GM23338 (cell line): Measurements from ENCODE around the gene NAPA. TPM values are rescaled to one million over a fixed set of nuclear protein-coding genes. Genes with fewer than 3 reads are reported as not detected.

Experiments used
- ATAC-seq: fragments of 200-7000 bp; cut with Tn5 transposase; 3 replicates; pipeline ENCODE4 v1.9.1; 2020
- DNase-seq: peaks from one replicate; pipeline ENCODE4 v3.0.0-alpha.2; 2015; ENCODE audit warnings: low spot score
- H2AFZ ChIP-seq: fragments of 200-600 bp; sonication (generic); 2 replicates; pipeline ENCODE4 v1.8.0; 2016; ENCODE audit warnings: antibody characterized with exemption, mild to moderate bottlenecking, moderate library complexity
- H3F3A ChIP-seq: fragments of 200-600 bp; sonication (generic); replicated peaks from 2 replicates; pipeline ENCODE4 v1.8.0; 2017; ENCODE audit warnings: antibody characterized with exemption, mixed run types, low read depth
- H3K27ac ChIP-seq: fragments of 200-600 bp; sonication (generic); 2 replicates; pipeline ENCODE4 v1.6.1; 2016; ENCODE audit warnings: low read depth
- H3K27me3 ChIP-seq: fragments of 200-600 bp; sonication (generic); 2 replicates; pipeline ENCODE4 v1.8.0; 2016; ENCODE audit warnings: mild to moderate bottlenecking, mixed run types, moderate library complexity; ENCODE audit not compliant: insufficient read depth
- H3K36me3 ChIP-seq: fragments of 200-600 bp; sonication (generic); 2 replicates; pipeline ENCODE4 v1.8.0; 2016; ENCODE audit warnings: mild to moderate bottlenecking; ENCODE audit not compliant: insufficient read depth
- H3K4me1 ChIP-seq: fragments of 200-600 bp; sonication (generic); 2 replicates; pipeline ENCODE4 v1.8.0; 2016; ENCODE audit warnings: mild to moderate bottlenecking, moderate library complexity; ENCODE audit not compliant: insufficient read depth
- H3K4me2 ChIP-seq: fragments of 200-600 bp; sonication (generic); 2 replicates; pipeline ENCODE4 v1.7.1; 2017; ENCODE audit warnings: mixed run types
- H3K4me3 ChIP-seq: fragments of 200-600 bp; sonication (generic); 2 replicates; pipeline ENCODE4 v1.6.1; 2016; ENCODE audit warnings: mixed run types
- H3K79me2 ChIP-seq: fragments of 200-600 bp; sonication (generic); replicated peaks from 2 replicates; pipeline ENCODE4 v1.8.0; 2017; ENCODE audit warnings: mild to moderate bottlenecking; ENCODE audit not compliant: insufficient read depth
- H3K9me2 ChIP-seq: fragments of 200-600 bp; sonication (generic); 2 replicates; pipeline ENCODE4 v1.8.0; 2017; ENCODE audit not compliant: insufficient read depth
- H4K20me1 ChIP-seq: fragments of 200-600 bp; sonication (generic); replicated peaks from 2 replicates; pipeline ENCODE4 v1.8.0; 2017; ENCODE audit warnings: mild to moderate bottlenecking; ENCODE audit not compliant: insufficient read depth
- H3K27ac Mint-ChIP-seq: 2 replicates; pipeline ENCODE4 v1.8.0; 2020; ENCODE audit warnings: inconsistent platforms, mild to moderate bottlenecking, moderate library complexity, mixed read lengths
- H3K27me3 Mint-ChIP-seq: 3 replicates; pipeline ENCODE4 v1.8.0; 2022; ENCODE audit warnings: low read depth, mild to moderate bottlenecking, moderate library complexity, mixed read lengths, inconsistent platforms; ENCODE audit not compliant: insufficient read depth, poor library complexity
- H3K36me3 Mint-ChIP-seq: 3 replicates; pipeline ENCODE4 v1.8.0; 2021; ENCODE audit warnings: low read depth, mild to moderate bottlenecking, inconsistent platforms, moderate library complexity, mixed read lengths
- H3K4me1 Mint-ChIP-seq: 3 replicates; pipeline ENCODE4 v1.8.0; 2020; ENCODE audit warnings: mild to moderate bottlenecking, inconsistent platforms, mixed read lengths
- H3K4me3 Mint-ChIP-seq: 3 replicates; pipeline ENCODE4 v1.8.0; 2021; ENCODE audit warnings: moderate library complexity, mild to moderate bottlenecking, inconsistent platforms, mixed read lengths
- H3K9me3 Mint-ChIP-seq: 3 replicates; pipeline ENCODE4 v1.8.0; 2020; ENCODE audit warnings: moderate library complexity, mild to moderate bottlenecking, inconsistent platforms, mixed read lengths
- CREB1 ChIP-seq: fragments of 250-450 bp; sonication (Bioruptor Pico); IDR thresholded peaks from 2 replicates; pipeline ENCODE4 v1.5.0; 2020; ENCODE audit warnings: low read depth, mild to moderate bottlenecking, moderate library complexity
- EZH2 ChIP-seq: fragments of 200-600 bp; sonication (generic); IDR thresholded peaks from one replicate; pipeline ENCODE4 v1.8.0; 2017; ENCODE audit warnings: antibody characterized with exemption, mild to moderate bottlenecking, low read depth; ENCODE audit not compliant: unreplicated experiment
- EZH2phosphoT487 ChIP-seq: fragments of 200-600 bp; sonication (generic); IDR thresholded peaks from one replicate; pipeline ENCODE4 v1.8.1; 2018; ENCODE audit warnings: antibody characterized with exemption; ENCODE audit not compliant: unreplicated experiment
- JUNB ChIP-seq: IDR thresholded peaks from one replicate; pipeline ENCODE4 v1.6.1; 2016; ENCODE audit warnings: antibody characterized with exemption; ENCODE audit not compliant: unreplicated experiment
- NANOG ChIP-seq: IDR thresholded peaks from 2 replicates; pipeline ENCODE4 v1.6.1; 2016; ENCODE audit warnings: antibody characterized with exemption, borderline replicate concordance
- POLR2AphosphoS5 ChIP-seq: IDR thresholded peaks from 2 replicates; pipeline ENCODE4 v1.6.1; 2016; ENCODE audit warnings: antibody characterized with exemption, low read depth
- STAT1 ChIP-seq: IDR thresholded peaks from one replicate; pipeline ENCODE4 v1.6.1; 2016; ENCODE audit warnings: antibody characterized with exemption; ENCODE audit not compliant: unreplicated experiment
- ZNF114 ChIP-seq: fragments of 250-450 bp; sonication (Bioruptor Pico); IDR thresholded peaks from 2 replicates; pipeline ENCODE4 v1.5.0; 2020; ENCODE audit warnings: mild to moderate bottlenecking, moderate library complexity
- ZNF331 ChIP-seq: fragments of 250-450 bp; sonication (Bioruptor Pico); IDR thresholded peaks from 2 replicates; pipeline ENCODE4 v1.5.0; 2020; ENCODE audit warnings: low read depth, mild to moderate bottlenecking, moderate library complexity
- long read RNA-seq: library from polyadenylated mRNA; unstranded; transcript quantifications from one replicate; pipeline ENCODE4 v2.0.0, GENCODE V29; 2020; ENCODE audit not compliant: unreplicated experiment
- polyA plus RNA-seq: library from polyadenylated mRNA; unstranded; fragments of >200 nt; fragmentation: Nextera tagmentation; extraction: Ambion mirVana; gene quantifications from 2 replicates; pipeline ENCODE4 v1.2.1, GENCODE V29; 2016
- total RNA-seq: library from RNA; depleted of rRNA; stranded (reverse); fragments of >200 nt; shearing (Covaris generic); gene quantifications from 2 replicates; pipeline ENCODE4 v1.2.3, GENCODE V29; 2014; rRNA removed
- TF ChIP-seq, protein P1 (sequence below): IDR thresholded peaks from 2 replicates; pipeline ENCODE4 v1.6.1; 2016; ENCODE audit warnings: antibody characterized with exemption
- TF ChIP-seq, protein P2 (sequence below), 2 experiments: fragments of 200-600 bp in 1 of 2; sonication (generic) in 1 of 2; conservative IDR thresholded peaks; 2 replicates each; pipeline versions ENCODE4 v1.5.1 to v1.6.1; 2016 to 2017; ENCODE audit warnings: antibody characterized with exemption in 2 of 2, low read depth in 2 of 2, mild to moderate bottlenecking in 2 of 2, moderate library complexity in 1 of 2

Gene NAPA
- total RNA-seq (42.9 and 52.0 TPM in 2 replicates), polyA plus RNA-seq (72.1 and 74.3 TPM in 2 replicates)
- long read RNA-seq, transcript NAPA-201 (11 exons, 1,839 nt): major isoform, 40 of 50 reads
- long read RNA-seq, partial matches to known transcripts: 2 of 50 reads
- long read RNA-seq, other reads (novel, unspliced or antisense): 6 of 50 reads

DNA sequence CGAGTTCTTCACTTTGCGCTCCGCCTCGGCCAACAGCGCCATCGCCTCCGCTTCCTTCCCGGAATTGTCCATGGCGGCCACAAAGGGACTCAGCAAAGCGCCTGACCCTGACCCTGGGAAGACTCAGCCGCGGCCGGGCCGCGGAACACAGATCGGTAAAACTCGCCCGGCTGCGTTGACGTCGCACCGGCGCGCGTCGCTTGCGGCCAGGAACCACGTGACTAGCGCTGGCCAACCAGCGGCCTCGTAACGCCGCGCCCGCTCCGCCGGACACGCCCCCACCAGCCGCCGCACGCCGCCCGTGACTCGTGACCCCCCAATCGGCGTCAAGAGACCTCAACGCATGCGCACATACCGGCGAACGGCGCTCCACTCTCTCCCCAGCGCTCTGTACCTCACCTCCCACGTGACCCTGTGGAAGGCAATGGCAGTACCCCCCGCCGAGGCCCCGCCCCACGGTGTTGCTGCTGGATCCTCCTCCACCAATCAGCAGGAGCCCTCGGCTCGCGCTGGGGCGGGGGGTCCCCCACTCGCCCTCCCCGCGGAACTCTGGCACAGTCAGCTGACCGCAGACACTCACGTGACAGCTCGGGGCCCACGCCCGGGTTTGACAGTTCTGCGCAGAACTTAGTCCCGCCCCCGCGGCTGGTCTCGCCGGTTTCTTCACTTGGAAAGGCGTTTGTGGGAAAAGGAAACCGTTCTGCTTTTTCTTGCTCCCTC lies at the start of gene NAPA:
NAPA (minus strand) TSS at position 195 of the 720 bp plus-strand sequence; CDS start at position 72, 123 bp downstream.
- H3K4me2 ChIP-seq: peak within 1 kb of the TSS; percentile 98

DNA sequence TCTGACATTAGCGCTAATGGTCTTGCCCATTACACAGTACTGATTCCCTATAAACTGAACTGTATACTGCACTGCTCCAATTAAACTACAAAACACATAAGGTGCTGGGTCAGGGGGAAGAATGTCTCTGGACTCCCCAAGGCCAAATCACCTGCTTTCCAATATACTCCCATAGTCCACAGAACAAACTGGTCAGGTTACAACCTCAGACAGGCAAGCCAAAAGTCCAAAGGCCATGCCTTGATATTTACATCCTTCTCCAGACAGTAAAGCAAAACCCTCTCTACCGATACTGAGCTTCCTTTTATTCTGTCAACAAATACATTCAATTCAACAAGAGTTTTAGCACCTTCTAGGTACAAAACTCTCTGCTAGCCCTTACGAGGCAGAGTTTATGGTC lies 49.2 kb upstream of the NAPA start:
- Histone ChIP-seq H3F3A (no peaks in the 10 kb centered on the region), H3K79me2 (no peaks in the 10 kb centered on the region), H2AFZ (no peak overlapping the region), H4K20me1 (no peaks in the 10 kb centered on the region), H3K4me3 (no peak overlapping the region), H3K9me2 (no peaks in the 10 kb centered on the region), H3K4me2 (no peak overlapping the region), H3K27ac (no peak overlapping the region), H3K36me3 (no peaks in the 10 kb centered on the region), H3K27me3 (no peaks in the 10 kb centered on the region), H3K4me1 (peaks cover 14% of the 10 kb centered on the region)
- Mint-ChIP-seq H3K27me3 (peaks cover 10% of the 10 kb centered on the region), H3K27ac (no peak overlapping the region), H3K4me1 (peaks cover 8% of the 10 kb centered on the region; the same call in 2 of the 3 replicates), H3K36me3 (no peaks in the 10 kb centered on the region), H3K9me3 (no peaks in the 10 kb centered on the region), H3K4me3 (no peak overlapping the region)
- DNase-seq (no peak), ATAC-seq (no peak)
- no peak for TF ChIP-seq ZNF114 (CRISPR knock-in tag)
- no peak for TF ChIP-seq JUNB
- no peak for TF ChIP-seq STAT1
- no peak for TF ChIP-seq CREB1 (CRISPR knock-in tag)
- no peak for TF ChIP-seq EZH2
- no peak for TF ChIP-seq ZNF331 (CRISPR knock-in tag)
- no peak for TF ChIP-seq POLR2AphosphoS5
- TF ChIP-seq, protein P1, sequence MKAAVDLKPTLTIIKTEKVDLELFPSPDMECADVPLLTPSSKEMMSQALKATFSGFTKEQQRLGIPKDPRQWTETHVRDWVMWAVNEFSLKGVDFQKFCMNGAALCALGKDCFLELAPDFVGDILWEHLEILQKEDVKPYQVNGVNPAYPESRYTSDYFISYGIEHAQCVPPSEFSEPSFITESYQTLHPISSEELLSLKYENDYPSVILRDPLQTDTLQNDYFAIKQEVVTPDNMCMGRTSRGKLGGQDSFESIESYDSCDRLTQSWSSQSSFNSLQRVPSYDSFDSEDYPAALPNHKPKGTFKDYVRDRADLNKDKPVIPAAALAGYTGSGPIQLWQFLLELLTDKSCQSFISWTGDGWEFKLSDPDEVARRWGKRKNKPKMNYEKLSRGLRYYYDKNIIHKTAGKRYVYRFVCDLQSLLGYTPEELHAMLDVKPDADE: no peak
- no peak for TF ChIP-seq EZH2phosphoT487
- TF ChIP-seq NANOG: no peak

More for the DNA sequence above, at the start of gene NAPA:
- Histone ChIP-seq H3F3A (no peaks in the 10 kb centered on the region; the same call in 1 of the 2 replicates), H2AFZ (peak within 1 kb of the TSS; percentile 61), H3K79me2 (peaks cover 42% of the 10 kb centered on the region), H4K20me1 (peaks cover 4% of the 10 kb centered on the region), H3K27ac (peak within 1 kb of the TSS; percentile 80), H3K4me3 (peak within 1 kb of the TSS; percentile 99), H3K36me3 (no peaks in the 10 kb centered on the region), H3K4me1 (peaks cover 9% of the 10 kb centered on the region; the same call in 1 of the 2 replicates), H3K27me3 (no peaks in the 10 kb centered on the region), H3K9me2 (no peaks in the 10 kb centered on the region)
- TF ChIP-seq STAT1: no peak
- TF ChIP-seq, protein P1: 0 out of 2 replicates have a peak, but pooled peaks have one; percentile 17
- TF ChIP-seq, protein P2, sequence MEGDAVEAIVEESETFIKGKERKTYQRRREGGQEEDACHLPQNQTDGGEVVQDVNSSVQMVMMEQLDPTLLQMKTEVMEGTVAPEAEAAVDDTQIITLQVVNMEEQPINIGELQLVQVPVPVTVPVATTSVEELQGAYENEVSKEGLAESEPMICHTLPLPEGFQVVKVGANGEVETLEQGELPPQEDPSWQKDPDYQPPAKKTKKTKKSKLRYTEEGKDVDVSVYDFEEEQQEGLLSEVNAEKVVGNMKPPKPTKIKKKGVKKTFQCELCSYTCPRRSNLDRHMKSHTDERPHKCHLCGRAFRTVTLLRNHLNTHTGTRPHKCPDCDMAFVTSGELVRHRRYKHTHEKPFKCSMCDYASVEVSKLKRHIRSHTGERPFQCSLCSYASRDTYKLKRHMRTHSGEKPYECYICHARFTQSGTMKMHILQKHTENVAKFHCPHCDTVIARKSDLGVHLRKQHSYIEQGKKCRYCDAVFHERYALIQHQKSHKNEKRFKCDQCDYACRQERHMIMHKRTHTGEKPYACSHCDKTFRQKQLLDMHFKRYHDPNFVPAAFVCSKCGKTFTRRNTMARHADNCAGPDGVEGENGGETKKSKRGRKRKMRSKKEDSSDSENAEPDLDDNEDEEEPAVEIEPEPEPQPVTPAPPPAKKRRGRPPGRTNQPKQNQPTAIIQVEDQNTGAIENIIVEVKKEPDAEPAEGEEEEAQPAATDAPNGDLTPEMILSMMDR (conservative IDR thresholded peaks at IDR 0.05; ENCODE audit: low read depth in 2 of 2): 0 out of 4 replicates have a peak, but pooled peaks of 1 of the 2 experiments have one; percentile 74
- TF ChIP-seq POLR2AphosphoS5: peak; percentile 60
- TF ChIP-seq CREB1 (CRISPR knock-in tag): peak; percentile 90
- H3K4me1 Mint-ChIP-seq: peaks cover 25% of the 10 kb centered on the region
- ATAC-seq (peak; percentile 84), DNase-seq (peak; percentile 100)
- peak within 1 kb of the TSS; percentile 95 for H3K27ac Mint-ChIP-seq
- H3K36me3 Mint-ChIP-seq: no peaks in the 10 kb centered on the region
- no peaks in the 10 kb centered on the region; the same call in 2 of the 3 replicates for H3K9me3 Mint-ChIP-seq
- H3K27me3 Mint-ChIP-seq: peaks cover 34% of the 10 kb centered on the region
- H3K4me3 Mint-ChIP-seq: peak within 1 kb of the TSS; percentile 97
